Smooth muscle cell (in vitro differentiated cells): ENCODE measurements around the gene SCTR. TPM values are rescaled to one million over a fixed set of nuclear protein-coding genes. Genes with fewer than 3 reads are reported as not detected.

Source experiments
- DNase-seq: peaks from one replicate; lab custom pipeline; 2025; ENCODE audit not compliant: unreplicated experiment; lab: John Stamatoyannopoulos, UW
- H2AFZ ChIP-seq: fragments of 200-600 bp; sonication (generic); 2 replicates; pipeline ENCODE4 v1.6.0; 2016; ENCODE audit warnings: antibody characterized with exemption, low read depth, mild to moderate bottlenecking
- H3F3A ChIP-seq: fragments of 200-600 bp; sonication (generic); 2 replicates; pipeline ENCODE4 v1.6.0; 2017; ENCODE audit warnings: antibody characterized with exemption, low read depth
- H3K27ac ChIP-seq: fragments of 200-600 bp; sonication (generic); 2 replicates; pipeline ENCODE4 v1.5.1; 2016; ENCODE audit warnings: low read depth, mild to moderate bottlenecking
- H3K27me3 ChIP-seq: fragments of 200-600 bp; sonication (generic); 2 replicates; pipeline ENCODE4 v1.6.1; 2016; ENCODE audit warnings: low read depth, mild to moderate bottlenecking
- H3K36me3 ChIP-seq: fragments of 200-600 bp; sonication (generic); 2 replicates; pipeline ENCODE4 v1.5.1; 2016; ENCODE audit warnings: low read depth
- H3K4me1 ChIP-seq: fragments of 200-600 bp; sonication (generic); 2 replicates; pipeline ENCODE4 v1.5.1; 2016; ENCODE audit warnings: low read depth
- H3K4me2 ChIP-seq: fragments of 200-600 bp; sonication (generic); 2 replicates; pipeline ENCODE4 v1.6.0; 2016; ENCODE audit warnings: mild to moderate bottlenecking
- H3K4me3 ChIP-seq: fragments of 200-600 bp; sonication (generic); 2 replicates; pipeline ENCODE4 v1.5.1; 2016; ENCODE audit warnings: mild to moderate bottlenecking
- H3K79me2 ChIP-seq: fragments of 200-600 bp; sonication (generic); 2 replicates; pipeline ENCODE4 v1.6.0; 2016; ENCODE audit warnings: low read depth, mild to moderate bottlenecking
- H3K9ac ChIP-seq: fragments of 200-600 bp; sonication (generic); 2 replicates; pipeline ENCODE4 v1.6.0; 2016; ENCODE audit warnings: low read depth
- H3K9me3 ChIP-seq: fragments of 200-600 bp; sonication (generic); replicated peaks from 2 replicates; pipeline ENCODE4 v1.5.1; 2016; ENCODE audit warnings: low read depth
- H4K20me1 ChIP-seq: fragments of 200-600 bp; sonication (generic); 2 replicates; pipeline ENCODE4 v1.6.0; 2016; ENCODE audit warnings: low read depth
- CTCF ChIP-seq: fragments of 200-600 bp; sonication (generic); IDR thresholded peaks from 2 replicates; pipeline ENCODE4 v1.5.1; 2017; ENCODE audit warnings: borderline replicate concordance, mild to moderate bottlenecking, antibody characterized with exemption; ENCODE audit not compliant: insufficient read depth, poor library complexity, severe bottlenecking
- WGBS: methylation state at CpG from one replicate; pipeline ENCODE4 v1.1.7; 2016; ENCODE audit warnings: low lambda C conversion rate; 5-methylcytosine and 5-hydroxymethylcytosine counted together
- polyA plus RNA-seq: library from polyadenylated mRNA; unstranded; fragments of >200 nt; fragmentation: Nextera tagmentation; extraction: Ambion mirVana; gene quantifications from 2 replicates; pipeline ENCODE4 v1.2.1, GENCODE V29; 2016
- total RNA-seq: library from RNA; depleted of rRNA; stranded (reverse); fragments of >200 nt; gene quantifications from 2 replicates; pipeline ENCODE4 v1.2.3, GENCODE V29; 2014

The SCTR gene
- total and polyA plus RNA-seq, 2 experiments from 2014 or later, result not detected

DNA sequence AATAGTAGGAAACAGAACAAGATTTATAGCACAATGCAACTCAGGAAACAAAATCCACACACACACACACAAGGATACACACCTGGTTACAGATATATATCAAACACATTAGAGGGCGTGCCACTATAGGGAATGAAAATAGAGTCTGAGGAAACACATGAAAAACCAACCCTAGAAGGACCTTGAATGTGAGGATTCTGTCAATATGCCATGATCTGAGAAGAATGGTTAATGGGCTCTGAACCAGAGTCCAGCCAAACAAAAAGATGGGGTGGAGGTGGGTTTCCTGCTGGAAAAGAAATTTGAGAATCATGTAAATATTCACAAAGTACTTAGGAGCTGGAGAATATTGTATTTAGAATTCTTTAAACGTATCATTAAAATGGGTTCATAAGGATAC lies 100.5 kb downstream of the SCTR start:
- Histone ChIP-seq H4K20me1 (no peaks in the 10 kb centered on the region), H3K27ac (no peak overlapping the region), H3K79me2 (no peaks in the 10 kb centered on the region), H3K4me2 (no peak overlapping the region), H3K4me3 (no peak overlapping the region), H3K27me3 (no peaks in the 10 kb centered on the region), H3K9ac (no peak overlapping the region), H2AFZ (no peak overlapping the region), H3F3A (no peaks in the 10 kb centered on the region), H3K36me3 (no peaks in the 10 kb centered on the region), H3K9me3 (no peaks in the 10 kb centered on the region), H3K4me1 (no peaks in the 10 kb centered on the region)
- WGBS, result 90% methylated on average over 2 of the region's 2 CpGs
- no peak for TF ChIP-seq CTCF
- no peak for DNase-seq

DNA sequence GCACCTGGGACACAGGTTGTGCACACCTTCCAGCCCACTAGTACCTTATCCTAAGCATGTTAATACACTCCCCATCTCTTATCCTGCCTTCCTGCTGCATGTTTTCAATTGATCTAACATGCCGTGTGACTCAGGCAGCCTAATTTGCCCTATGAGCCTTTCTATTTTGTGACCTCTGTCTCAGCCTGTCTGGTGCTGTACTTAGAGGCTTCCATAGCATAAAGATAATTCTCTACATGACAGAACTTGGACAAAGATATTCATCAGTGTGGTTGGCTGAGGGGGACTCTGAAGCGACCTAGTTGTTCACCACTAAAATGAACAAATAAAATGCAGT lies 101.2 kb downstream of the SCTR start:
- Histone ChIP-seq H4K20me1 (no peaks in the 10 kb centered on the region), H3K79me2 (no peaks in the 10 kb centered on the region), H3K4me2 (no peak overlapping the region), H2AFZ (no peak overlapping the region), H3K27ac (no peak overlapping the region), H3K9me3 (no peaks in the 10 kb centered on the region), H3K4me3 (no peak overlapping the region), H3F3A (no peaks in the 10 kb centered on the region), H3K4me1 (no peaks in the 10 kb centered on the region), H3K9ac (no peak overlapping the region), H3K27me3 (no peaks in the 10 kb centered on the region), H3K36me3 (no peaks in the 10 kb centered on the region)
- 68% methylated on average over 2 of the region's 2 CpGs for WGBS
- TF ChIP-seq CTCF, result no peak
- DNase-seq, result no peak

GRCh38 chr2:119422360-119423107 lies 101.7 kb downstream of the SCTR start:
- Histone ChIP-seq H3K27me3 (no peaks in the 10 kb centered on the region), H3K27ac (no peak overlapping the region), H3K36me3 (no peaks in the 10 kb centered on the region), H3K4me3 (no peak overlapping the region), H3K4me1 (no peaks in the 10 kb centered on the region), H3K4me2 (no peak overlapping the region), H3K9ac (no peak overlapping the region), H4K20me1 (no peaks in the 10 kb centered on the region), H3K9me3 (no peaks in the 10 kb centered on the region), H2AFZ (no peak overlapping the region), H3F3A (no peaks in the 10 kb centered on the region), H3K79me2 (no peaks in the 10 kb centered on the region)
- no peak for DNase-seq
- TF ChIP-seq CTCF, result no peak
- 91% methylated on average over 7 of the region's 7 CpGs for WGBS

DNA sequence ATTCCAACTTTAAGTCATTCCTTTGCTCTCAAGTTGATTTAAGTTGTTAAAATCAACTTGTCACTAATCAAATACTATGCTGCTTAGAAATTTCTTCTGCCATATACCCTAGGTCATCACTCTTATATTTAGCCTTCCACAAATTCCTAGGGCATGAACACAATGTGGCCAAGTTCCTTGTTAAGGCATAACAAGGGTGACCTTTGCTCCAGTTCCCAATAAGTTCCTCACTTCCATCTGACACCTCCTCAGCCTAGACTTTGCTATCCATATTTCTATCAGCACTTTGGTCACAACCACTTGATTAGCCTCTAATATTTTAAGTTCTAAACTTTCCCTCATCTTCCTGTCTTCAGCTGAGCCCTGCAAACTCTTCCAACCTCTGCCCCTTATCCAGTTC lies 102.5 kb downstream of the SCTR start:
- Histone ChIP-seq H3F3A (no peaks in the 10 kb centered on the region), H2AFZ (no peak overlapping the region), H3K9ac (no peak overlapping the region), H3K4me3 (no peak overlapping the region), H3K9me3 (no peaks in the 10 kb centered on the region), H3K4me2 (no peak overlapping the region), H3K36me3 (no peaks in the 10 kb centered on the region), H3K27me3 (no peaks in the 10 kb centered on the region), H3K4me1 (no peaks in the 10 kb centered on the region), H3K27ac (no peak overlapping the region), H4K20me1 (no peaks in the 10 kb centered on the region), H3K79me2 (no peaks in the 10 kb centered on the region)
- no peak for DNase-seq
- TF ChIP-seq CTCF, result no peak
